ENCODE data around the gene IFT122.
A peak's percentile ranks its signal among the peaks of the same experiment; 100 is the strongest.
"Not testable (repeated sequence)": the region's sequence is repeated elsewhere in the genome, so short reads cannot be mapped to it uniquely, and the experiment has no call there.

IFT122 gene

GRCh38 chr3:129481225-129481765 is 41.3 kb downstream of the IFT122 start:
- not testable (repeated sequence) for DNase-seq

- DNase-seq: no peak
Observed at GRCh38 chr3:129481766-129482332, 41.8 kb downstream of the IFT122 start.

- no peak for DNase-seq
Observed at GRCh38 chr3:129482721-129483120, 42.7 kb downstream of the IFT122 start.

GRCh38 chr3:129483870-129484269 is 43.8 kb downstream of the IFT122 start:
- DNase-seq: no peak

- DNase-seq: not testable (repeated sequence)
Observed at GRCh38 chr3:129485146-129485545, 45.1 kb downstream of the IFT122 start.

- DNase-seq: peak; percentile 72
Observed at GRCh38 chr3:129485721-129486663, 46.0 kb downstream of the IFT122 start.

- DNase-seq: no peak
Observed at GRCh38 chr3:129486664-129487035, 46.6 kb downstream of the IFT122 start.

- DNase-seq: no peak
Observed at GRCh38 chr3:129487183-129487867, 47.3 kb downstream of the IFT122 start.

GRCh38 chr3:129487868-129488335 is 47.9 kb downstream of the IFT122 start:
- not testable (repeated sequence) for DNase-seq

GRCh38 chr3:129489258-129489657 is 49.2 kb downstream of the IFT122 start:
- peak; percentile 80 for DNase-seq

- DNase-seq: peak; percentile 76
Observed at GRCh38 chr3:129490273-129490675, 50.2 kb downstream of the IFT122 start.

- not testable (repeated sequence) for DNase-seq
Observed at GRCh38 chr3:129491077-129491476, 51.1 kb downstream of the IFT122 start.

- no peak for DNase-seq
Observed at GRCh38 chr3:129491794-129492193, 51.8 kb downstream of the IFT122 start.

GRCh38 chr3:129492691-129493090 is 52.7 kb downstream of the IFT122 start:
- no peak for DNase-seq

GRCh38 chr3:129493206-129493605 is 53.2 kb downstream of the IFT122 start:
- DNase-seq: no peak

GRCh38 chr3:129494499-129494898 is 54.5 kb downstream of the IFT122 start:
- not testable (repeated sequence) for DNase-seq

- DNase-seq: not testable (repeated sequence)
Observed at GRCh38 chr3:129495006-129495639, 55.1 kb downstream of the IFT122 start.

GRCh38 chr3:129497876-129498275 is 57.9 kb downstream of the IFT122 start:
- not testable (repeated sequence) for DNase-seq

GRCh38 chr3:129498603-129499488 is 58.8 kb downstream of the IFT122 start:
- not testable (repeated sequence) for DNase-seq

- not testable (repeated sequence) for DNase-seq
Observed at GRCh38 chr3:129499604-129500333, 59.7 kb downstream of the IFT122 start.

- DNase-seq: no peak
Observed at GRCh38 chr3:129500334-129500658, 60.3 kb downstream of the IFT122 start.
